Amygdala (tissue), 56 donors: ENCODE measurements around the gene FKBP7.
"Not testable (repeated sequence)": the region's sequence is repeated elsewhere in the genome, so short reads cannot be mapped to it uniquely, and the experiment has no call there.

ENCODE experiments used
- DNase-seq, 56 donors: peaks; one replicate each; lab custom pipeline; 2025; lab: John Stamatoyannopoulos, UW

The FKBP7 gene

DNA sequence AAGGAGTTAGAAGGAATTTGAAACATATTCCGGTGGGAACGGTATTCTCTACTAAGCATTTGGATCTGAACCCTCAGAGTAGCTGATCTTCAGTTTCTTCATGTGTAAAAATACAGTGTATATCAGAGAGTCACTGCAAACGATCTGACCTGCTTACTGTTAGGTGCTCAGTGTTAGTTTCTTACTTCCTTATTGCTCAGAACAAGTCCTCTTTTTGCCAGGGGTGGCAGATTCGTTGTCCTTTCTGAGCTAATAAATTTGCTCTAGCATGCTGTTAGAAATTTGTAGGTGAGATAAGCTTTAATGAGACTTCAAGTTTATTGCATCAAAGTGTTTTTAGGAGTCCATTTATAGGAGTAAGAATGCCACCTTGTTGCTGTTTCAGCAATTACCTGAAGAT lies 17.6 kb upstream of the FKBP7 start:
- no peak for DNase-seq

DNA sequence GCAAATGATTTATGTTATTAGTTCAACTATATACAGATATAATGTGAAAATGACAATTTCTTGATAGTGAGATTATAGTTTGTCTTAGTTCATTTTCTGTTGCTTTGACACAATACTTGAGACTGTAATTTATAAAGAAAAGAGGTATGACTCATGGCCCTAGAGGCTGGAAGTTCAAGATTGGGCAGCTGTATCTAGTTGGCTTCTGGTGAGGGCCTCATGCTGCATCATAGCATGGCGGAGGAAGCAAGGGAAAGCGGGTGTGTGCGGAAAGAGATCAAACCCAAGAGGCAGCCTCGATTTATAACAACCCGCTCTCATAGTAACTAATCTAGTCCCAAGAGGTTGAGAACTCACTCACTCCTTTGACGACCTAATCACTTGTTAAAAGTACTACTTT lies 13.2 kb upstream of the FKBP7 start:
- no peak for DNase-seq

DNA sequence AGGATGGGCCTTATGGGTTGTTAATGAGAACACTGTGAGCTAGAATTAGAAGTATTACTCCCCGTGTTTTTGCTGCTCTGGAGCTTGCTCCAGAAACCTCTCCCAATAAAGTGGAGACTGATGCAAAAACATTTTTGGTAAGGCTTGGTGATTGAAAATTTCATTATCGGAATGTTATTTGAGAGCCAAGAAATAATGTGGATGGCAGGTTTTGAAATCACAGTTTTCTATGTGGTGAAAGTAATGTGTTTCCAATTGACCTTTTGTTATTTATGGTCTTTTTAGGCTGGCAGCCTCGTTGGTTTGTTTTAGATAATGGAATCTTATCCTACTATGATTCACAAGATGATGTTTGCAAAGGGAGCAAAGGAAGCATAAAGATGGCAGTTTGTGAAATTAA lies 7.0 kb upstream of the FKBP7 start:
- DNase-seq: no peak

DNA sequence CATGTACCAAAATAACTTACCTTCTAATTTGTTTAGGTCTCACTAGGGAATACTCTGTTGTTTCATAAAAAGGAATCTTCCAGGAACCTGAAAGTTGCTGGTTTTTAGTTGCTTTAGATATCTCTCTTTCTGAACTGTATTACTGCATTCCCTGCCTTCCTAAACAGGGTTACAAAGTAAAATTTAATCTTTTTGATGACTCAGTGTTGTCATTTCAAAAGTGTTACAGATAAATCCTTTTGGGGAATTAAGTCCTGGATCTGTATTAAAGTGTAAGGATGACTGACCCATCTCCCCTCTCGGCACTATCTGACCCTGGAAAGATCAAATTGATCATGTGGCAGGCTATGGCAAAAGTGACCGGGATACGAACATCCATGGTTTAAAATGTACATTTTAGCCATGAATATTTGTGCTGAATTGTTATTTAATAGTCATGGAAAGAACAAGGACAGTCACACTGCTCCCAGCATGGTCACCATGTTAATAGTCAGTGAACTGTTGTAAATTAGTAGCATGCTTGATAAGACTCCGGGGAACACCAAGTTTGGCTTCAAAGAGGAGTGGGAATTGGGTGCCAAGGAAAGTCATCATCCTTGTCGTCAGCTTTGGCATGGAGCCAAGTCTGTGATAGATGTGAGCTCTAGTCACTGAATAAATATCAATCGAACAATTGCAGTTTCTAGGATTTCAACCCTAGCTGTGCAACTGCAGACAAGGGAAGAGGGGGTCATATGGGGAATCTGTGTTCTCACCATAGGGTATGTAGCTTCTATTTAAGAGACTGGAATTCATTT lies 6.0 kb upstream of the FKBP7 start:
- DNase-seq: peak in 19 of 56 donors; percentile 0 to 89 (median 10)

DNA sequence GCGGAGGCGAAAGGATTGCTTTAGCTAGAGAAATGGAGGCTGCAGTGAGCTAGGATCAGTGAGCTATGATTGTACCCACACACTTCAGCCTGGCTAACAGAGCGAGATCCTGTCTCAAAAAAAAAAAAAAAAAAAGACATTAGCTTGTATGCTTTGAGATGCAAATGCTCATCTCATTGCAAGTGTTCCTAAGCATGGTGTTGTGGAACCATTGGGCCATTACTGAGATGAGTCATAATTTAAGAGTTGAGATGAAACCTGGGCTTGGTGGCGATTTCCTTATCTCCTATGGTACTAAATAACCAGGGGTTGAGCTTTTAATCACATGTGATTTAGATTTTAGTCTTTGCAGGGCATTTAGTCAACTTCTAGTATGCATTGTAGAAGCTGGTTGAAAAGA lies 4.0 kb upstream of the FKBP7 start:
- no peak for DNase-seq

DNA sequence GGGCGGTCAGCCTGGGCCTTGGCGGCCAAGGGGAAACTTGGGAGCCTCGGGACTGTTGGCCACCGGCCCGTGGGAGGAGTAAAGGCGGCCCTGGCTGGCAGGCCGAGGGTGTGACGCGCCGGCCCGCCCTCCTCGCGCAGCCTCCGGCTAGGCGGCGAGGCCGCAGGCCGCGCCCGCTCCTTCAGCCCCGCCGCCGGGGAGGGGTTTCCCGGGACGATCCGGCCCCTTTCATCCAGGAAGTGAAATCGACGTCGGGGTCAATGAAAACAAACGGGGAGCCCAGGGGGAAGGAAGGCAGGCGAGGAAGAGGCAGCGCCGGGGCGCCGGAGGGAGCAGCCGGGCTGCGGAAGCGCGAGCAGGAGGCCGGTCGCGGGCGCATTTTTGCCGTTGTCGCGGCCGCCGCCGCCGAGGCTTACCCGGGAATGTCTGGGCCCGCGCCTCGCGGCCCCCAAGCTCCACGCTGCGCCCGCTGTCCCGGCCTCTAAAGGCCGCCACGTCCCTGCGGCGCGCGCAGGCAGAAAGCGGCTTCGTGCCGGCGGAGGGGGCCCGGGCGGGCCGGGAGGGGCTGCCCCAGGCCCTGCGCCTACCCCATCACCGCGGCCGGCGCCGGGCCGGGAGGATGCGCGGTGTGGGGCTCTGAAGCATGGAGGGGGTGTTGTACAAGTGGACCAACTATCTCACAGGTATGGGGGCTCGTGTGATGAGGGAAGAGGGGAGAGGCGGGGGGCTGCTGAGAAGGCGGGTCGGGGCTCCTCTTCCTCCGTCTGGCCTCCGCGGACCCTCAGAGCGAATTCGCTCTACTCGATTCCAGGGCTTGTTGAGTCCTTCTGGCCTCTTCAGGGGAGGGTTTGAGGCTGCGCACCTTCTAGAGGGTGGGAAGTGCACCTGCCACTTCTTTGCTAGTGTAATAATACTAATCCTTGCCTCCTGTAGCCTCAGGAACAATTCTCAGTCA lies 2.1 kb upstream of the FKBP7 start, which contains the start of gene PLEKHA3:
Gene PLEKHA3 (plus strand): TSS at position 231 of the 955 bp plus-strand sequence. CDS start 413 bp downstream, at position 644.
- peak; percentile 49 to 94 (median 87) for DNase-seq

DNA sequence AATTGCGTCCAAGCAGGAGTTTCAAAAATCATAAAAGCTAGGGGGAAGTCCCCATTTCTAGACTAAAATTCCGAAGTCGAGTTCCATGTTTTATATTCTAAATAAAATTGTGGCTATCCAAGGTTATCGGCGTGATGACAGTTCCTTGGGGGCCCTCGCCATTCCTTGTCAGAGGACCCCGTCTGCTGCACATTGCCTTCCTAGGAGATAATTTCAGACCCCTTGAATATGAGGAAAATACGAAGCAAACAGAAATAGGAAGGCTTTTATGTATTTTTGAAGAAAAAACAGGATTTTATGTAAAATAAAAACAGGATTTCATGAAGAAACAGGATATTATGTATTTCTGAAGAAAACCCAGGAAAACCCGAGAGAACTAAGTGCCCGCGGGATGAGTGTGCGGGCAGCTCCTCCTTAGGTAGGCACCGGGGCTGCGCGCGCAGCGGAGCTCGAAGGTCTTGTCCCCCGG lies 1.4 kb upstream of the FKBP7 start:
- DNase-seq: no peak

DNA sequence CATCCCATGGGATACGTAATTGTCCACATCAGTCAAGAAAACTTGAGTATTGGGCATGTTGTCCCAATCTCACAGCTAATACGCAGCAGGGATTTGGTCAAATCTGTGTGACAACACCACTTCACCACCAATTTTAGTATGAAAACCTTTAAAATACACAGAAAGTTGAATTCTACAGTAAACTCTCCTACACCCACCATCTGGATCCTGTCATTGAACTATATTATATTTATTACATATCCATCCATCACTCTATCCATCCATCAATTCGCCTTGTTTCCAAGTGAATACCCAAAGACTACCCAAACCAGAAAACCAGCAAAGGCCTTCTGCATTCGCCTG lies 846 bp upstream of the FKBP7 start:
- DNase-seq: no peak

DNA sequence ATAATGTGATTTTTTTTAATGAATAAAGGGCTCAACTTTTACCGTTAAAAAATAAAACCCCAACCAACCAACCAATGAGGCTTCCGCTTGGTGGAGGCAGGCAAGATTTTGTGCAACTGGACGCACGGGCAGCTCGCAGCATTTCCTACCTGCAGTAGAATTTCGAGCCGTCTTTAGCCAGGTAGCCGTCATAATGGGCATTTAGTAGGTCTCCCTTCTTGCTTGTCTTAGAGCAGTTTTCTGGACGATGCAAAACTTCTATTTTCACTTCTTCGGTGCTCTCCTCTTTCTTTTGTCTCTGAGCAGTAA lies 316 bp downstream of the FKBP7 start:
- DNase-seq: peak in 8 of 56 donors; percentile 22 to 60 (median 34)

DNA sequence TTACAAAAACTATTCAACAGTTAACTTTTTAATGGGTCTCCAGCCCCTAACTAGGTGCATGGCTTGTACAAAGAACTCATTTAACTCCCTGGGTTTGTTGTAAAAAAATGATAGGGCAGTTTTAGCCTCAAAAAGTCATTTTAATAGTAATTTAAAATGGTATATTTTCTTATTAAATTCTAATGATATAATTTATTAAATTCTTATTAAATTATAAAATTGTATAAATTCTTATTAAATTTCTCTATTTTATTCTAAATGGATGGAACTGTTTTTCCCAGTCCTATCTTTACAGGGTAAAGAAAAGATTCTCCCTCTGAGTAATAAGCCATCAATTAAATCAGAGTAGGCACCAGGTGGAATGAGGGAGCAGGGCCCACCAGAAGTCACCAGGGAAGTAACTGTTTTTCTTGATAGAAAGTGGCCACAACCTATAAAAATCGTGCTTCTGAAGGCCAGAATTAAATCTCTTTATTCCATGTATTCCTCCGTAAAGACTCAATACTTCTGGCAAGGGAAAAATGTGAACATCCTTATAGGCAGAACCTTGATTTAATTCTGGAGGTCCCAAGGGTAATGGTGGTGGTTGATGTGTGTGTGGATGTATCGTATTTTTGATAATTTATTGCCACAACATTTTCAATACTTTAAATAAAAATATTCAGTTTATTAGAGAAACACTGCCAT lies 814 bp downstream of the FKBP7 start:
- DNase-seq: no peak

DNA sequence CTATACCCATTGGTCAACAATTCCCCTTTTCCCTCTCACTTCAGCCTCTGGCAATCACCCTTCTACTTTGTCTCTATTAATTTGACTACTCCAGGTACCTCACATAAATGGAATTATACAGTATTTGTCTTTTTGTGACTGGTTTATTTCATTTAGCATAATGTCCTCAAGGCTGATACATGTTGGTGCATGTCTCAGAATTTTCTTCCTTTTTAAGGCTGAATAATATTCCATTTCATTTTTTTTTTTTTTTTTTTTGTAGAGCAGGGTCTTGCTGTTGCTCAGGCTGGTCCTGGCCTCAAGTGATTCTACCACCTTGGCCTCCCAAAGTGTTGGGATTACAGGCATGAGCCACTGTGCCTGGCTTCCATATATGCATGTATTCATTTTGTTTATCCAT lies 1.9 kb downstream of the FKBP7 start:
- no peak for DNase-seq

DNA sequence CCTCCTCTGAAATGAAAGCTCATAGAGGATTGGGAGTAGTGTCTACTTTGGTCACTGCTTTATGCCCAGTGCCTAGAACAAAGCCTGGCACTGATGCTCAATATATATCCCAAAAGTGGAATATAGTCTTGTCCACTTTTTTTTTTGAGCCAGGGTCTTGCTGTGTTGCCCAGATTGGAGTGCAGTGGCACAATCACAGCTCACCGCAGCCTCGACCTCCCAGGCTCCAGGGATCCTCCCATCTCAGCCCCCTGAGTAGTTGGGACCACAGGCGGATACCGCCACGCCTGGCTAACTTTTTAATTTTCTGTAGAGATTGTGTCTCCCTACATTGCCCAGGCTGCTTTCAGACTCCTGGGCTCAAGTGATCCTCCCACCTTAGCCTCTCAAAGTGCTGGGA lies 3.8 kb downstream of the FKBP7 start:
- no peak for DNase-seq

DNA sequence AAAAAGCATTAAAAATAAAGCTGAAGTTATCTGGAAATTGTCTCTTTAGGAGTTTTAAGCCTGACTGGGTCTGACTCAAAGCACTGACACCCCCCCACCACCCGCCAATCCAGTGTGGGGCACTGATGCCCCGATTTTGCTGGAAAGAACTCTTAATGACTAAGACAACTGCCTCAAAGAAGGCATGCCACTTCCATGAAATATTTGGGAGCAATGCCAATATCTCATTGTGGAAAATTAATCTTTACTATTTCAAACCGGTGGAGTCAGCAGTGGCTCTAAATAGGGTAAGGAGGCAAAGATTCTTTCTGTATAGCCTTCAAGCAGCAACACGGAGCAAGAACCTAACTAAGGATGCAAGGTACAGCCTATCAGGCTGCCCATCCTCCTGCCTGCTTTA lies 4.5 kb downstream of the FKBP7 start:
- DNase-seq: no peak

DNA sequence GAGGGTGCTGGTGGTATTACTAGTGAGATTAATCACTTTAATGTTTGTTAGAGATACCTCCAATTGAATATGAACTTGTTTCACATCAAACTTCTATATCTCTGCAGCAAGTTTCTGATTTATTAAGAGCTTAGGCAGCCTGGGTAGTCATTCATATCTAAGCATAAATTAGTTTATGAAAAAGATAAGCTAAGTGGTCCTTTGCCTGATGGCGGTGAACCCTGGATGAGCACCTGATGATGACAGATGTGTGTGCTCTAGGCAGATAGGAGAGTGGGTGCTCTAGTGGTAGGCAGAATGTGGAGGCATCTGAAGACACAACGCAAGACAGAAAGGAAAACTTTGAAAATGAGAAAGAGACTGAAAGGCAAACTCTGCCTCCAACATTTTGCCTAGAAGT lies 5.0 kb downstream of the FKBP7 start:
- DNase-seq: no peak

DNA sequence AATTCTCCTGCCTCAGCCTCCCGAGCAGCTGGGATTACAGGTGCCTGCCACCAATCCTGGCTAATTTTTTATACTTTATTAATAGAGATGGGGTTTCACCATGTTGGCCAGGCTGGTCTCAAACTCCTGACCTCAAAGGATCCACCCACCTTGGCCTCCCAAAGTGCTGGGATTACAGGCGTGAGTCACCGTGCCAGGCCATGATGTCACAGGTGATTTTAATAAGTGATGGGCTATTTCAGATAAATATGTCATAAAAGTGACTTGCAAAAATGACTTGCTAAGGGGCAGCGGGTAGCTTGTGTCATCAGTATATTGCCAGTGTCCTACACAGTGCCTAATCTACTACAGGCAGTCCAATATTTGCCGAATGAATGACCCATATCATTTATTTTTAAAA lies 7.1 kb downstream of the FKBP7 start:
- not testable (repeated sequence) for DNase-seq

DNA sequence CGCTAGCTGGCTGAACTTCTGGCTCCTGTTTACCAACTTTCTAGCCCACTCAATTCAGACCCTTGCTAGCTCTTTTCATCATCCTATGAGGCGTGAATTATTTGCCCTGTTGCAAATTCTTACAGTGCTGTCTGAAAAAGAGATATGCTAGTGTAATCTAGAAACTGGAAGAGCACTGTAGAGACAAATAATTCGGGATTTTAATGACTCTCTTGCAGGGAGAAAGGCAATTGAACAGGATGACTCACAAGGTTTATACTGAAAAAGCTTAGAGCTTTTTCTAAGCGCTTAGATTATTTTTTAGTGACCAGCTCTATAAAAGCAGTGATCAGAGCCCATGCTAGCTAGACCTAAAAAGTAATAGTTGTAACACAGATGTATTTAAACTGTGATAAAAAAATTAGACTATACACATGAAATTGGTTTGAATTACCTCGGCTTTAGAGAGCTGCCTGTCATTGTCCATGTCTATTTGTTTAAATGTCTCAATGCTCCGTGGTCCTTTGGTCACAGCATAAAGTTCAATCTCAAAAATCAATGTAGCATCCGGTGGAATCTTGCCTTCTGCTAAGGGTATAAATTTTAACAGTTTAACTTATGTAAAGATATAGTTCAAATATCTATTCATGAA lies 9.1 kb downstream of the FKBP7 start:
- no peak for DNase-seq

DNA sequence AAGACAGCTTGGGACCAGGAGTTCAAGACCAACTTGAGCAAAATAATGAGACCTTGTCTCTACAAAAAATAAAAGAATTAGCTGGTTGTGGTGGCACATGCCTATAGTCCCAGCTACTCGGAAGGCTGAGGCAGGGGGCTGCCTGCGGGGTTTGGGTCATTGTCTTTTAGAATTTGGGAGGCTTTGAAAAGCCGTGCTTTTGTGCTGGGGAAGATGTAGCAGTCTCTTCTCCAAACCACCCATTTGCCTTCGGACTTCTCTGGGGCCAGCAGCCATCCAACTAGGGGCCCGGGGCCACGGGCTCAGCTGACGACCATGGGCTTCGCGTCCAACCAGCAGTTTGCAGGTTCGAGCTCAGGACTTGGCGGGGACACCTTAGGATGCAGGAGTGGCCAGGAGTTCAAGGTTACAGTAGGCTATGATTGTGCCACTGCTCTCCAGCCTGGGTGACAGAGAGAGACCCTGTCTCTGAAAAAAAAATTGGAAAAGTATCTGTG lies 21.0 kb downstream of the FKBP7 start:
- no peak for DNase-seq

DNA sequence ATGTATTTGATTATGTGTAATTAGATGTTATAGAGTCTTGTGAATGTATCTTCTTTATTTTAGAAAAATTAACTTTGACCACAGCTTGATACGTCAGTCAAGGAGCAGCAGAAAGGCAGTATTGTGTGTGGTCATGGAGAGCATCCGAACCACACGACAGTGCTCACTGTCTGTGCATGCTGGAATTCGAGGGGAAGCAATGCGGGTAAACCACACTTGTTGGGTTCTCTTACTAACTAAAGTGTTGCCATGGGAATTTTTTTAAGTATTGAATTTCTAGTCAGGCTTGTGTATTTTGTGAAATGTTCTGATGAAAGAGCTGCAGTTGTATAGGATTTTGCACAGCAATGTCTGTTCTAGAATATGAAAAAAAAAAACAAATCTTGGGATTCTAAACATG lies 22.5 kb downstream of the FKBP7 start:
- no peak for DNase-seq

DNA sequence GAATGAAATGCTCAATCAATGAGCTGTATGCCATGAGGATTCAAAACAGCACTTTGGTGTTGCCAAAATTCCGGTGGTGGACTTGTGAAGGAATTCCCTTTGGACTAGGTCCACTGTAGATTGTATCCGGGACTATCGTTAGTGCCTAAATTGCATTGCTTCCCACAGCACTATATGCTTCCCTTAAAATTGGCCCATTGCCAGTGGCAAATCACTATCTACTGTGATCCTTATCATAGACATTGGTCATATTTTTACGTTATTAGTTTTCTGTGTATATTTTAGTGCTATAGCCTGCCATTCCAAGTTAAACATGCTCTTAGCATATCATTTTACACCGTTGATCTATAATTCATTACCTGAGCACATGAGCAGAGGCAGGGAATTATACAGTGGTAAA lies 25.5 kb downstream of the FKBP7 start:
- DNase-seq: no peak

DNA sequence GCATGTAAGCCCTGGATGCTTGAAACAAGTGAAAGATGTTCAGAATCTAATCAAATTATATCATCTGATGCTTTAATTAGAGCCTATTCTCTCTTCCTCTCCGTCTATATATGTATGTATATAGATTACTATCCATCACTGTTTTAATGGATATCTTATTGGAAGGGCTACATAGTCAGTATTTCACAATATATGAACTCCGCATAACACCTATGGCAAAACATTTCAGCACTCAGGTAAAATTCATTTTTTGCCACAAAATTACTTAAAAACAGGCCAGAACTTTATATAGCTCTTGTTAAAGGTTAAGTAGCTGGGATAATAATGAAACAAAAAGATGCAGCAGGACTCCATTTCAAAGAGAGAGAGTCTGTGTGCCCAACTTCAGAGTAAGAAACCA lies 26.1 kb downstream of the FKBP7 start:
- no peak for DNase-seq
